NCI-H2029 treated with DMSO at 0.1 percent for 48 hours (cell line): ENCODE measurements around the gene CTDNEP1.

ENCODE experiments used
- DNase-seq: peaks from one replicate; lab custom pipeline; 2025; lab: John Stamatoyannopoulos, UW

CTDNEP1 gene

GRCh38 chr17:7215136-7215638 lies 36.3 kb downstream of the CTDNEP1 start:
- DNase-seq, result no peak

GRCh38 chr17:7214300-7215135 lies 37.0 kb downstream of the CTDNEP1 start:
- DNase-seq, result peak; percentile 72

GRCh38 chr17:7213895-7214299 lies 37.6 kb downstream of the CTDNEP1 start:
- DNase-seq, result peak; percentile 35

- DNase-seq, result no peak
Observed at GRCh38 chr17:7211491-7212273, 39.9 kb downstream of the CTDNEP1 start.

- no peak for DNase-seq
Observed at GRCh38 chr17:7208754-7209460, 42.6 kb downstream of the CTDNEP1 start.

- DNase-seq, result no peak
Observed at GRCh38 chr17:7208027-7208571, 43.4 kb downstream of the CTDNEP1 start.

GRCh38 chr17:7207120-7208001 lies 44.2 kb downstream of the CTDNEP1 start:
- no peak for DNase-seq

- DNase-seq, result no peak
Observed at GRCh38 chr17:7205561-7205960, 46.0 kb downstream of the CTDNEP1 start.

GRCh38 chr17:7204828-7205461 lies 46.6 kb downstream of the CTDNEP1 start:
- DNase-seq, result peak; percentile 6

- DNase-seq, result no peak
Observed at GRCh38 chr17:7204336-7204735, 47.2 kb downstream of the CTDNEP1 start.

- no peak for DNase-seq
Observed at GRCh38 chr17:7203391-7203790, 48.1 kb downstream of the CTDNEP1 start.

GRCh38 chr17:7196651-7197401 lies 54.7 kb downstream of the CTDNEP1 start:
- DNase-seq, result no peak

- no peak for DNase-seq
Observed at GRCh38 chr17:7195971-7196370, 55.6 kb downstream of the CTDNEP1 start.
